Activated CD4-positive, alpha-beta T cell treated with anti-CD3 and anti-CD28 coated beads, Interleukin-2, Interleukin-4, amounts not matched to agents 100 ng/mL and 50 ng/mL, durations not matched to agents 16 hours and 8 hours (primary cell): ENCODE data around the gene GIPC2.
"Not testable (repeated sequence)": the region's sequence is repeated elsewhere in the genome, so short reads cannot be mapped to it uniquely, and the experiment has no call there.

Experiments
- DNase-seq: peaks from one replicate; pipeline ENCODE4 v3.0.0-alpha.2; 2020; ENCODE audit warnings: low spot score

GIPC2 gene

DNA sequence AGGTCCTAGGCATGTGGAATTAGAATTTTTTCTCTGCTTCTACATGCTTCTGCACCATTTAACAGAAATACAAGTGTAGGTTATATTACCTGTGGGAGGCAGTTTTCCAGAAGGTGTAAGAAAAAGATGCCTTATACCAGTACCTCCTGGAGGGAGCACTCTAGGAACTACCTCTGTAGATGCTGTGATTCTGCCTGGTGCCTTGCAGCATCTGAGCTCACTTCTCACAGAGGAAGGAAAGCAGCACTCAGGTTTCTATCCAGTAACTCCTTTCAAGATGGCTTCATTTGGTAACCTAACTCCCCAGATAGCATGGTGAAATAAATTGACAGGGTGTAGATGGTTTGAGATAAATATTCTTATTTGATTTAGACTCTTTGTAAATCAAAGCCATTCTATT lies 50.3 kb downstream of the GIPC2 start:
- no peak for DNase-seq

DNA sequence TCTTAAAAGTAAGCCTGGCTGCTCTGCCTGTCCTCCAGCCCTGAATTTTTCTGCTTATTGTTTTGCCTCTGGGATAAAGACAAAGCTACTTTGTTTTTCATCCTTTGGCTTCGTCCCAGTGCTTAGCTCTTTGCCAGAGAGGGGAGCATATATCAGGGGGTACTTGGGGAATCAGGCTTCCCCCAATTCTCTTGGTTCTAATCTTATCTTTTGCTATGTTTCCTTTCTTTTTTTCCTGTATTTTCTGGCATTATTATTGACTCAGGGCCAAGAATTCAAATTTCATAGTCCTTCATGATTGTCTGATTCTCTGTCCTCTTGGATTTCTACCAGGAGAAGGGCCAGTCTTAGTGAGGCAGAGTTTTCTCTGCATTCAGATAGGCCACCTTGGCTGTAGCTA lies 51.2 kb downstream of the GIPC2 start:
- DNase-seq = no peak

DNA sequence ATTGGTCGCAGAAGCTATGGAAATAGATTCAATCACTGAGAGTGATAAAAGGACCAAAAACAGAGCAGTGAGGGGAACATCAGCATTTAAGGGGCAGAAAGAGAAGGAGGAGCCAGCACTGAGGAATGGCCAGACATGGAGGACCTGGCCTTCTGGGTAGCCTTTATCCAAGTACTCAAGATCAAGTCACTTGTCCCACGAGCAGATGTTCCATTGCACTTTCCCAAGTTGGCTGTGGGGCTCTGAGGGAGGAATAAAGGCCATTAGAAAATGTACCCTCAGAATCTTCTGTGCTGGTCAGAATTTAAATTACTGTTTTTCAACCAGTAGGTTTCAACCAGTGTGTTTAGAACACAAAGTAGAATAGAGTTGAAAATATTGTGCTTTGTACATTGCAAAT lies 55.3 kb downstream of the GIPC2 start:
- DNase-seq = no peak

DNA sequence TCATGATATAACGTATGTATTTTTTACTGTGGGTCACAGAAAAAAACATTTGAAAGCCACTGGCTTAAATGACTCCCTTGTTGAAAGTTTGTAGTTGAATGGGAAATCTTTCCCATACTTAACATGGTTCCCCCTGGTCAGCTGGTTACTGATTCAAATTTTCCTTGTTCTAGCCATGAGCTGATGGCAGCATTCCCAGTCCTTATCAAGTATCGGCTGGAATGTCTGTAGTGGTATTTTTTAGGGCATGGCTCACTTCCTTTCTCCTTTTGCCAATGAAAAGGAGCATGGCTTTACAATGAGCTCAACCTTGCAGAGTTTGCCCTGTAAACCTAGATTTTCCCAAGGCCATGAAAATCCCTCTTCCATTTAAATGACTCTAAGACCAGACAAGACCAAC lies 55.7 kb downstream of the GIPC2 start:
- no peak for DNase-seq

DNA sequence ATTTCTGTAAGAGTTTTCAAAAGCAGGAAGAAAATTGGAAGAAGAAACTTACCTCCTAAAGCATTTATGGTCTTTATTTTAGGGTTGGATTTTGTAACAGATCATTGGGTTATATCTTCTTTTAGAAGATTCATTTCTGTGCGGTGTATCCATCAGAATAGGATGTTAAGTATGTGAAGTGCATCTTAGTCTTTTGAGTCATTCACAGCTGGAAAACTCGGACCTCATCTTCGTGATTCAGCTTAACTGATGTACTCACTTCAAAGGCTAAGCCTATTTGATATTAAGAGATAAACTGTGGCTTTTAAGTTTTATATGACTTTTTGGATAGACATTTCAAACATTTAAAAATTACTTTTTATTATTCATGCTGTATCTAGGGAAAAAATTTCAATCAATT lies 56.3 kb downstream of the GIPC2 start:
- DNase-seq = no peak

DNA sequence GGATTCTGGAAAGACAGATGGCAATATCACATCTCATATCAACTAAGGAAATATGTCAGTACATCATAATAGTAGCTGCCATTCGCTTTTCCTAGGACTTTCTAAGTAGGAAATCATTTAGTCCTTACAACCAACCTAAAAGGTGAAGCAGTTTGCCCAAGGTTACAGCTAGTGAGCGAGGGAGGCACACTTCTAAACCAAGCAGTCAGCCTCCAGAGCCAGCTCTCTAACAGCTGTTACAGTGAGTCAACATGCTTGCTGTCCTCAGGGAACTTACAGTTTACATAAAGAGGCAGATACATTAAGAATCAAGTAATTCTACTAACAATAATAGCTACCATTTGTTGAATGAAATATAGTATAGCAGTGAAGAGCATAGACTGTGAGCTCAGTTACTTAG lies 57.1 kb downstream of the GIPC2 start:
- DNase-seq = no peak

DNA sequence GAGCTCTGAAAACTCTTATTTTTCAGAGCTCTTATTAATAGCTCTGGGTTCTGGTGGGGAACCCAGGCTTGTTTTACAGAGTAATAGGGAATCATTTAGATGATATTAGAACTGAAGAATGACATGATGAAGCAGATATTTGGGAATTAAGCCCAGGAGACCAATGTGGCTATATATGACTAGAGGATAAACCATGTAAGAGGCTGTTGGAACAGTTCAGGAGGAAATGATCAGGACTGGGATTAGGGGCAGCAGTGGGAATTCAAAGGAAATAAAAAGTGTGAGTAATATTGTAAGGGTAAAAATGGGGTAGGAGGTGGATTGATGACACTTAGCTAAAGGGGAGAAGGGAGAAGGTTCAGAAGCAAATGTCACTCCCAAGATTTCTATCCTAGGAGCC lies 58.6 kb downstream of the GIPC2 start:
- DNase-seq = no peak

DNA sequence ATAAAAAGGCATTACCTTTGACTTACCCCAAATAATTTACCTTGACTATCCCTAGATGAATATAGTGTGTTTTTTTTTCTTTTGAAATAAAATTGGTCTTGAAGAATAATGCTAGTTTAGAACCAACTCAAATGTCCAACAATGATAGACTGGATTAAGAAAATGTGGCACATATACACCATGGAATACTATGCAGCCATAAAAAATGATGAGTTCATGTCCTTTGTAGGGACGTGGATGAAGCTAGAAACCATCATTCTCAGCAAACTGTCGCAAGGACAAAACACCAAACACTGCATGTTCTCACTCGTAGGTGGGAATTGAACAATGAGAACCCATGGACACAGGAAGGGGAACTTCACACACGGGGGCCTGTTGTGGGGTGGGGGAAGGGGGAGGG lies 63.9 kb downstream of the GIPC2 start:
- DNase-seq = not testable (repeated sequence)

DNA sequence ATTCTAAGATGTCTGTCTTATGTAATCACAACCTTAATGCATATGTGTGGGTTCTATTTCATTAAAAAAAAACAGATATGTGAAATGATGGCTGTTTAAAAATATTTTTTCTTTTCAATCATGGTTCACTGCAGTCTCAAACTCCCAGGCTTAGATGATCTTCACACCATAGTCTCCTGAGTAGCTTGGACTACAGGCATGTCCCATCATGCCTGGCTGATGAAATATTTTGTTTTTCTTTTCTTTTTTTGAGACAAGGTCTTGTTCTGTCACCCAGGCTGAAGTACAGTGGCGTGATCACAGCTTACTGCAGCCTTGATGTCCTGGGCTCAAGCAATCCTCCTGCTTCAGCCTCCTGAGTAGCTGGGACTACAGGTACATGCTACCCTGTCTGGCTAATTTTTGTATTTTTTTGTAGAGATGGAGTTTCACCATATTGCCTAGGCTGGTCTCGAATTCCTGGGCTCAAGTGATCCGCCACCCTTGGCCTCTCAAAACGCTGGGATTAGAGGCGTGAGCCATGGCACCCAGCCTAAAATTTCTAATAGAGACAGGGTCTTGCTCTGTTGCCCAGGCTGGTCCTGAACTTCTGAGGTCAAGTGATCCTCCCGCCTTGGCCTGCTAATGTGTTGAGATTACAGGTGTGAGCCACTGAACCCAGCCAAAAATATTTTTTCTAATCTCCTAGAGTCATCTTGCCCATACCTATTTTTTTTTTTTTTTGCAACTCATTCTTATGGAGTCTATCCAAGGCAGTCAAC lies 67.6 kb downstream of the GIPC2 start:
- DNase-seq = no peak

DNA sequence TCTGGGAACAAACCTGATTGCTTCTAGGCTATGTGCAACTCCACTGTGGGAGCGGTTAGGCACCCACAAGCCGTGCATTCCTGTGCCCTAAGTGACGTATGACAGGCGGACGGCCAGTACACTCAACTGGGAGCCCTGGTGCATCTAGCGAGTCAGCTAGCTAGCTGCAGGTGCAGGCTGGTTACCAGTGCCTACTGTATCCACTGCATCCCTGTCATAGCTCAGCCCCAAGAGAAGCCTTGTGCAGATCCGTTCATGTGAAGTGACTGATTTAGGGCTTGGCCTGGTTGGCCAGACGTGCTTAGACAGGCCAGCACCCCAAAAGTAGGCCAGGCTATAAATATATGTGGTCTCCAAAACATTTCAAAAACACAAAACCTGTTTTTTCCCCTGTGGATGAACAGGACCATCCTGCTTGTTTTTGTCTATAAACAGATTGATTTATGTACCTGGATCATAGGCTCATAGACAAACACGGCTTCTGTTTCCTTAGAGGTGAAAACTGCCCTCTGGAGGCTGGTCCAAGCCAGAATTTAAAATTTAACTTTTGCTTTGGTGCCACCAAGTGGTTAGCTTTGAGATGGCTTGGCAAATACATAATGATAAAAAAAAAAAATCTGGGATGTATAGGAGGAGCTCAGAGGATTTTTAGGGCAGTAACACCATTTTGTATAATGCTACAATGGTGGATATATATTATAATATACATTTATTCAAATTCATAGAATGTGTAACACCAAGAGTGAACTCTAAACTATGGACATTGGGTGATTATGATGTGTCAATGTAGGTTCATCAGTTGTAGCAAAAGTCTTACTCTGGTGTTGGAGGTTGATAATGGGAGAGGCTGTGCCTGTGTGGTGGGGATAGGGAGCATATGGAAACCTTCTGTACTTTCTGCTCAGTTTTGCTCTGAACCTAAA lies 68.5 kb downstream of the GIPC2 start:
- peak; percentile 69 for DNase-seq

DNA sequence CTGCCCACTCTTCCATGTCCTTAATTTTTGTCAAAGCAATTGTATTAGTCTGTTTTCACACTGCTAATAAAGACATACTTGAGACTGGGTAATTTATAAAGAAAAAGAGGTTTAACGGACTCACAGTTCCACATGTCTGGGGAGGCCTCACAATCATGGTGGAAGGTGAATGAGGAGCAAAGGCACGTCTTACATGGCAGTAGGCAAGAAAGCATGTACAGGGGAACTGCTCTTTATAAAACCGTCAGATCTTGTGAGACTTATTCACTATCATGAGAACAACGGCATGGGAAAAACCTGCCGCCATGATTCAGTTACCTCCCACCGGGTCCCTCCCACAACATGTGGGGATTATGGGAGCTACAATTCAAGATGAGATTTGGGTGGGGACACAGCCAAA lies 74.7 kb downstream of the GIPC2 start:
- DNase-seq = not testable (repeated sequence)

DNA sequence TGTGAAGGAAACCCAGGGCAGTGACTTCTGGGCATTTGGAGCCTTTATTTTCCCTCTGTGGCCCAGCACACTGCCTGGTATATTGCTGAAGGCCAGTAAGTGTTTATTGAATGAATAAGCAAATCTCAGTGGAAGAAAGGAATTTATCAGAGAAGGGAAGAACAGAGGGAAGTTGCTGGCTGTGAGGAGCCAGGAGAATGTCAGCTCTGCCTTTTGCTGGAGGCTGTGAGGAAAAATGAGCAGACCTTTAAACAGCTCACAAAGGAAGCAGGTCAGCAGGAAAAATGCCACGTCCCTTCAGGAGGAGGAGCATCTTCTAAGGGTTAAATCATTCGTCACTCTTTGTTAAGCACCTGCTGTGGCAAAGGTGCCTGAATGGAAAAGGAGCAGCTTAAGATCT lies 75.9 kb downstream of the GIPC2 start:
- no peak for DNase-seq

DNA sequence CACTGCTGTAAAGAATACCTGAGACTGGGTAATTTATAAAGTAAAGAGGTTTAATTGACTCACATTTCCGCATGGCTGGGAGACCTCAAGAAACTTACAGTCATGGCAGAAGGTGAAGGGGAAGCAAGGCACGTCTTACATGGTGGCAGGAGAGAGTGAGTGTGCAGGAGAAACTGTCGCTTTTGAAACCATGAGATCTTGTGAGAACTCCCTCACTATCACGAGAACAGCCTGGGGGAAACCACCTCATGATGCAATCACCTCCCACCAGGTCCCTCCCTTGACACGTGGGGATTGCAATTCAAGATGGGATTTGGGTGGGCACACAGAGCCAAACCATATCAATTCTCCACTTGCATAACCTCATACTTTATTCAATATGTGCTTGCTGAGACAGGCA lies 76.6 kb downstream of the GIPC2 start:
- no peak for DNase-seq

DNA sequence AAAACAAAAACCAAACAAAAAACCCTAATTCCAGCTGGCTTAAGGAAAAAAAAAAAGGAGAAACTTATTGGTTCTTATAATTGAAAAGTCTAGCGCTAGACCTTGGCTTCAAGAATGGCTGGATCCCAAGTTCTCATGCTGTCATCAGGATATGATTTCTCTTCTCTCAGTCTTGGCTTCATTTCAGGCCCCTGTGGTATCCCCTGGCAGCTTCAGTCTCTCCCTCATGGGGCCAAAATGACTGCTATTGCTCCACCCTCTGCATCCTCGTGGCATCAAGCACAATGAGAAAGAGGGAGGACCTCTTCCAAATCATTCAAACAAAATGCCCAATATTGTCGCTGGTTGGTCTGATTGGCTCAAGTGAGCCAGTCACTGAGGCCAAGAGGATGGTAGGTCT lies 80.7 kb downstream of the GIPC2 start:
- no peak for DNase-seq

DNA sequence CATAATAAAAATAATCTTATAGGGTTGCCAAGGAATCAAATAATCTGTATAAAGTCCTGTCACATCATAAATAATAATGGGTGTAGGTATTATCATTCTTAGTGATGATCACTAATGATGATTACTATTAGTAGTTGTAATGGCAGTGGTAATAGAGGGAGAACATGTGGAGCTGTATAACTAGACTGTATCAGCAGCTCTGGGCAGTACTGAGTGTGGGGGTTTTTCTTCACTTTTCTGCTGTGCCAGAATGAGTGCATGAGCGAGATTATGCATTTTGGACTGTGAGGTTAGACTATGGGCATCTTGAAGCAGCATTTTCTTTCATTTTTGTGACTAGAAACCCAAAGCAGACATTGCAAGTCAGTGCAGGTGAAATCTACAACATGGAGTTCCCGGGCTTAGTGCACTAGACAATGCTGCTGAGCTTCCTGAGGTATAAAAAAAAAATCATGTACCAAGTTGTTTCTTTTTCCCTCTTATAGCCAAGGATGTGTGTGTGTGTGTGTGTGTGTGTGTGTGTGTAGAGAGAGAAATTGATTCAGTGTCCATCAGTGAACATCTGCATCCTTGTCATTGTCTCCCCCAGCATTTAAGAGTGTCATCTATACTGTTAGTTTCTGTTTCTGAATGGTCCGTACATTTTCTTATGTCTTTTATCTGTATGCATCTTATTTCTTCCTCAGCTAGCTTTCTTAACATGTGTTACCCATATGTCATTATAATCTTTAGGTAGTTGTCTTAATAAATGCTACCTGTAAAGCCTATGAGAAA lies 86.6 kb downstream of the GIPC2 start:
- DNase-seq = no peak

DNA sequence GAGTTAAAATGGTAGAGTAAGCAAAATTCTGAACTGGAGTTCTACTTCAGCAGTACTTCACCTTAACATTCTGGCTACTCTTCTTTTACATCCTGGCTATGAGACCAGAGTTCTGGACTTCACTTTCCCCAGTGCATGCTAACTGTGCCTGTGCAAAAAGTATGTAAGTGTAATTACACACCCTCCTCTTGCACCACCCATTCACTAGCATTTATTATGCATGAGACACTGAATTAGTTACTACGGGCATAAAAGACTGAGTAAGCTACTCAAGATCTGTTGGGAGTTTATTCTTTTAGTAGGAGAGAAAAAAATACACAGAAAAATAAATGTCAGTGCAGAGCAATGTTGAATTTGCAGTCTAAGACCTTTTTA lies 87.2 kb downstream of the GIPC2 start:
- DNase-seq = no peak

DNA sequence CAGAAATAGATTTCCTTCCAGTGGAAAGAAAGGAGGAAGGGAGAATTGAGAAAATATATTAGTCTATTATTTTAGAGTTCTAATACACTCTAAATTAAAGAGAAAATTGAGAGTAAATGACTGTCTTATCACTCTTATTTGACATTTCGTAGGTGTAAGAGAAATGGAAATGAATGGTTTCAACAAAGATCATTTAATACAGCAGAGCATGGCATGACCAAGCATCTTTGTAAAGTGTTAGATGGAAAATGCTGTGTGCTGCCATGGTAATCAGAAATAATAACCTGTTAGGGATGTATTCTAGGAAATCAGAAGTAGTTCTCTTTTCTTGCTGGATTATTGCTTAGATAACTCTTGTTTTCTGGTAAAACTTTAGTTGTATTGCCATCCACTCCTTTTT lies 90.9 kb downstream of the GIPC2 start:
- no peak for DNase-seq

DNA sequence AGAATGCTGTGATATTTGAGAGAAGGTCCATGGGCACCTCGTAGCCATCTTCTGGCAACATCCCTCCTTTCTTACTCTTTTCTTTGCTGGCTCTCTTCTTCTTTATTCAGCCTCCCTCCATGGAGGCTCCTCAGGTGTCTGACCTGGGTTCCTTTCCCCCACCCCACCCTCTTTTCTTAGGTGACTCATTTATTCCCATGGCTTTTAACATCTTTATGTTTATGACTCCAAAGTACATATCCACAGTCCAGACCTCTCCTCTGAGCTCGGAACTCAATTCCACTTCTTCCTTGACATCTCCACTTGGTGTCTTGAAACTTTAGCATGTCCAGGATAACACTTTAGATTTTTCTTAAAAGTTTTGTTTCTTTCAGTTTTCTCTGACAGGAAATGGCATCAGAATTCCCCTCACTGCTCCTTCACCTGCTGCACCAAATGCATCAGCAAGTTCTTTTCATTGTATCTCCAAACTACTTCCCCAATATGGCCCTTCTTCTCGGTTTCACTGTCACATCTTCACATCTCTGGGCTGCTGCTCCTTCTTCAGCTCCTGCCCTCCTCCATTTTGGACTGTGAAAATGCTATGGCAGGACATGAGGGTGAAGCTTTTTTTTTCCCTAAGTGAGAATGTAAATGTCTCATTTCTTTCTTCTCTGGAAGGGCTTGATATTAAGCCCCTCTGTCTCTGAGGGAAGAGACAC lies 95.9 kb downstream of the GIPC2 start:
- DNase-seq = no peak

DNA sequence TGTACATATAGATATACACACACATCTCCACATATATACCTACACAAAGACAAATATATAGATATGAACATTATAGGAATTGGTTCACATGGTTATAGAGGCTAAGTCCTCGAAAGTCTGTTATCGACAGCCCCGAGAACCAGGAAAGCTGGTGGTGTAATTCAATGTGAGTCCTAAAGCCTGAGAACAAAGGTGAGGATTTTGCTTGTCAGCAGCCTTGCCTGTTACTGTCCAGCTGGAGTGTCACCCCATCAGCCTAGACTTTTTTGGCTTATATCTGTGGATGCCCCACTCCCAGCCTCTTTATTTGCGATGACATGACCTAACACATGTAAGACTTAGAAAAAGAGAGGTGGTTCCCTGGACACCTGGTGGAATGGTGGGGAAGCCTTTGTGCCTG lies 97.0 kb downstream of the GIPC2 start:
- no peak for DNase-seq

DNA sequence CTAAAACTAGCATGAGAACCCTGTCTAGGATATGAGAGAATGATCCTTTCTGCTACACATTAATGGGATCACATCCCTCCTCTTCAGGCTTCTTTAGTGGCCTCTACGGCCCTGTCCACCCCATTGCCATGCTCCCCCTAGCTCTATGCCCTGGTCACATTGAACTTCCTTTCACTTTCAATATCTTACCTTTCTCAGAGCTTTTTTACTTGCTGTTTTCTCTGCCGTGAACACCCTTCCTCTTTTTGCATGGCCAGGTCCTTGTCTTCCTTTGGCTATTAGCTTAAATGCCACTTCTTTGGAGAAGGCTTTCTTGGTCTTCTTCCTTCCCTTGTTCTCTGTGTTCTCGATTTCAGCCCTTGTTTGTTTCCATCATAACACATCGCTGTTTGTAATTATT lies 97.4 kb downstream of the GIPC2 start:
- no peak for DNase-seq

DNA sequence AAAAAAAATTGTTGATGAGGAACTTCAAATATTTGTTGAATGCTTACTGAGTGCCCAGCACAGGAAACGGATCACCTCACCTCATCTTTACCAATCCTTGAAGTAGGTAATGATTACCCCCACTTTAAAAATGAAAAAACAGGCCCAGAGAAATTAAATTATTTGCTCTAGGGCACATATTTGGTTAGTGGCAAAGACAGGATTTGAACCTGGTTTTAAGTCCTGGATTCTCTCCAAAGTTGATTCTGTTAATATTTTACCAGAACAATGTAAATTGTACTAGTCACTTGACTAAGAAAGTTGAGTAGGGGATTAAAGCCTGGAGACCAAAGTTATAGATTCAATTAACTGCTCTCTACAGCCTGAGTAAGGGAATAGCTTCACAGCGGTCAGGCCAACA lies 97.9 kb downstream of the GIPC2 start:
- DNase-seq = no peak

DNA sequence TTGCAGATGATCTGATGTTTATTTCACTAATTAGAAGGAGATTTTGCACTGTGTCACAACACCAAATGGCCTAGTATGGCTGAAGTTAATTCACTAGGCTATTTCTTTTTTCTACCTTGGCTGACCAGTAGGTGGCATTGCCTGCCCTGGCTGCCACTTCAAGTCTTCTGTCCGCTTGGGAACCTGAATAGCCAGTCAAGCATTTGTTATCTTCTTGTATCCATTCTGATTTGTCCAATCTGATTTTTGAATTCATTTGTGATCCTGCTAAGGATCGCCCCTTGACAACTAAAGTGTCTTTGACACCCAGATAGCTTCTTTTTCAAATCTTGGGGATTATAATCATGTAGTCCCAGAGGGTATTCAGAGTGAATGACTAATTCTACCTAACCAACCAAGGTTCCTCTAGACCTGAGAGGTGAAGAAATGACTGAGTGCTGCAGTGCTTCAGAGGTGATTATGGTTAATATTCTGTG lies 99.4 kb downstream of the GIPC2 start:
- peak; percentile 45 for DNase-seq
